ENCODE data around the gene RBPJ.
"Not testable (repeated sequence)": the region's sequence is repeated elsewhere in the genome, so short reads cannot be mapped to it uniquely, and the experiment has no call there.

The RBPJ gene

GRCh38 chr4:26331380-26331950, 10.7 kb downstream of the RBPJ start:
- in situ Hi-C loops (cut with HindIII; ENCODE audit: low sequenced_read_pairs), result no loop called here

GRCh38 chr4:26334366-26334765, 13.6 kb downstream of the RBPJ start:
- in situ Hi-C loops (cut with HindIII; ENCODE audit: low sequenced_read_pairs), result no loop called here

- in situ Hi-C loops (cut with HindIII; ENCODE audit: low sequenced_read_pairs), result no loop called here
Measured at GRCh38 chr4:26337612-26338011, 16.8 kb downstream of the RBPJ start.

GRCh38 chr4:26342328-26343037, 21.7 kb downstream of the RBPJ start:
- in situ Hi-C loops (cut with HindIII; ENCODE audit: low sequenced_read_pairs), result no loop called here

- in situ Hi-C loops (cut with HindIII; ENCODE audit: low sequenced_read_pairs), result no loop called here
Measured at GRCh38 chr4:26343038-26343398, 22.2 kb downstream of the RBPJ start.

- in situ Hi-C loops (cut with HindIII; ENCODE audit: low sequenced_read_pairs), result no loop called here
Measured at GRCh38 chr4:26344901-26345564, 24.2 kb downstream of the RBPJ start.

GRCh38 chr4:26345565-26345938, 24.7 kb downstream of the RBPJ start:
- in situ Hi-C loops (cut with HindIII; ENCODE audit: low sequenced_read_pairs), result no loop called here

GRCh38 chr4:26346203-26346620, 25.4 kb downstream of the RBPJ start:
- in situ Hi-C loops (cut with HindIII; ENCODE audit: low sequenced_read_pairs), result no loop called here

- in situ Hi-C loops (cut with HindIII; ENCODE audit: low sequenced_read_pairs), result no loop called here
Measured at GRCh38 chr4:26349496-26349895, 28.7 kb downstream of the RBPJ start.

GRCh38 chr4:26351685-26352084, 30.9 kb downstream of the RBPJ start:
- in situ Hi-C loops (cut with HindIII; ENCODE audit: low sequenced_read_pairs), result loop anchor here (5.0 kb wide), 1 partner anchor 56 kb away; no protein-coding TSS in a partner anchor

- in situ Hi-C loops (cut with HindIII; ENCODE audit: low sequenced_read_pairs), result loop anchor here (5.0 kb wide), 1 partner anchor 53 kb away; no protein-coding TSS in a partner anchor
Measured at GRCh38 chr4:26354491-26354890, 33.7 kb downstream of the RBPJ start.

- in situ Hi-C loops (cut with HindIII; ENCODE audit: low sequenced_read_pairs), result no loop called here
Measured at GRCh38 chr4:26355392-26356052, 34.7 kb downstream of the RBPJ start.

GRCh38 chr4:26356081-26356501, 35.3 kb downstream of the RBPJ start:
- in situ Hi-C loops (cut with HindIII; ENCODE audit: low sequenced_read_pairs), result no loop called here

GRCh38 chr4:26359521-26359920, 38.7 kb downstream of the RBPJ start:
- in situ Hi-C loops (cut with HindIII; ENCODE audit: low sequenced_read_pairs), result not testable (repeated sequence)

- in situ Hi-C loops (cut with HindIII; ENCODE audit: low sequenced_read_pairs), result no loop called here
Measured at GRCh38 chr4:26360273-26360672, 39.5 kb downstream of the RBPJ start.

GRCh38 chr4:26360864-26361263, 40.0 kb downstream of the RBPJ start:
- in situ Hi-C loops (cut with HindIII; ENCODE audit: low sequenced_read_pairs), result no loop called here

GRCh38 chr4:26361297-26361696, 40.5 kb downstream of the RBPJ start:
- in situ Hi-C loops (cut with HindIII; ENCODE audit: low sequenced_read_pairs), result no loop called here

- in situ Hi-C loops (cut with HindIII; ENCODE audit: low sequenced_read_pairs), result no loop called here
Measured at GRCh38 chr4:26362745-26363439, 42.1 kb downstream of the RBPJ start.

- in situ Hi-C loops (cut with HindIII; ENCODE audit: low sequenced_read_pairs), result loop anchor here (5.0 kb wide), 1 partner anchor 43 kb away; the partner anchor contains the start of gene RBPJ
Measured at GRCh38 chr4:26365537-26366150, 44.8 kb downstream of the RBPJ start.

GRCh38 chr4:26367811-26368210, 47.0 kb downstream of the RBPJ start:
- in situ Hi-C loops (cut with HindIII; ENCODE audit: low sequenced_read_pairs), result loop anchor here (5.0 kb wide), 1 partner anchor 46 kb away; the partner anchor contains the start of gene RBPJ
